H1 (cell line): Measurements from ENCODE around the gene OR51E1. TPM values are rescaled to one million over a fixed set of nuclear protein-coding genes. Genes with fewer than 3 reads are reported as not detected.

Source experiments
- CTCF ChIA-PET: fragments of 300-600 bp; sonication (Branson Sonifier 250); formaldehyde crosslinking; loops from one replicate; lab custom pipeline; 2021; ENCODE audit not compliant: partially characterized antibody; lab: Charles Lee
- POLR2A ChIA-PET: fragments of 300-600 bp; sonication (Branson Sonifier 250); formaldehyde crosslinking; loops from one replicate; lab custom pipeline; 2021; ENCODE audit warnings: inconsistent platforms; ENCODE audit not compliant: partially characterized antibody; lab: Charles Lee
- DNase-seq, 2 experiments: peaks; one replicate each; pipeline versions ENCODE4 v3.0.0 to v3.0.0-alpha.2; 2010 to 2022; ENCODE audit warnings: low spot score in 2 of 2, low read depth in 1 of 2, mixed read lengths in 1 of 2
- FAIRE-seq: peaks from 2 replicates; lab custom pipeline; 2011; peaks lifted over from hg19 to GRCh38; lab: Jason Lieb, UNC
- H2AFZ ChIP-seq: 2 replicates; pipeline ENCODE4 v1.8.1; 2012; ENCODE audit warnings: low read length, inconsistent platforms
- H2AK5ac ChIP-seq: 2 replicates; pipeline ENCODE4 v1.6.1; 2013; ENCODE audit warnings: low read depth, low read length
- H2BK120ac ChIP-seq: replicated peaks from 2 replicates; pipeline ENCODE3; 2013; ENCODE audit warnings: low read depth, low read length, inconsistent platforms
- H2BK12ac ChIP-seq: 2 replicates; pipeline ENCODE4 v1.6.1; 2013; ENCODE audit warnings: low read depth, low read length
- H2BK15ac ChIP-seq: 2 replicates; pipeline ENCODE4 v1.6.1; 2013; ENCODE audit warnings: low read length
- H2BK20ac ChIP-seq: 2 replicates; pipeline ENCODE4 v1.6.1; 2013; ENCODE audit warnings: low read length
- H2BK5ac ChIP-seq: 2 replicates; pipeline ENCODE4 v1.6.1; 2013; ENCODE audit warnings: low read depth, low read length
- H3K14ac ChIP-seq: 2 replicates; pipeline ENCODE4 v1.6.1; 2013; ENCODE audit warnings: inconsistent platforms; ENCODE audit not compliant: insufficient read length
- H3K18ac ChIP-seq: 2 replicates; pipeline ENCODE4 v1.6.1; 2013; ENCODE audit warnings: low read length; ENCODE audit errors: extremely low read depth
- H3K23ac ChIP-seq: 2 replicates; pipeline ENCODE4 v1.6.1; 2013; ENCODE audit warnings: inconsistent platforms; ENCODE audit not compliant: insufficient read length
- H3K23me2 ChIP-seq: 2 replicates; pipeline ENCODE4 v1.6.1; 2013; ENCODE audit warnings: low read depth, low read length
- H3K27ac ChIP-seq: 2 replicates; pipeline ENCODE4 v1.6.1; 2011; ENCODE audit warnings: low read depth, low read length, inconsistent platforms
- H3K27me3 ChIP-seq, 4 experiments: replicated peaks in 1 of 4; 1 replicate in 1 of 4; 2 replicates in 3 of 4; pipeline versions ENCODE4 v1.6.1 to v1.8.1; 2011 to 2013; ENCODE audit warnings: low read length in 3 of 4, mild to moderate bottlenecking in 3 of 4, inconsistent platforms in 2 of 4, mixed read lengths in 2 of 4, moderate library complexity in 1 of 4; ENCODE audit not compliant: control insufficient read depth in 3 of 4, insufficient read depth in 3 of 4; ENCODE audit errors: extremely low read depth in 1 of 4
- H3K36me3 ChIP-seq, 4 experiments: 2 replicates each; pipeline versions ENCODE4 v1.6.1 to v1.8.1; 2011 to 2013; ENCODE audit warnings: mild to moderate bottlenecking in 4 of 4, low read length in 3 of 4, moderate library complexity in 2 of 4, control low read depth in 1 of 4, inconsistent platforms in 1 of 4; ENCODE audit not compliant: insufficient read depth in 4 of 4, control insufficient read depth in 2 of 4
- H3K4ac ChIP-seq: replicated peaks from 2 replicates; pipeline ENCODE3; 2013; ENCODE audit warnings: low read length, low read depth, mixed read lengths, inconsistent platforms; ENCODE audit not compliant: insufficient read length
- H3K4me1 ChIP-seq, 4 experiments: replicated peaks in 1 of 4; 1 replicate in 1 of 4; 2 replicates in 3 of 4; pipeline versions ENCODE4 v1.6.1 to v1.8.1; 2011 to 2013; ENCODE audit warnings: low read length in 3 of 4, inconsistent platforms in 2 of 4, mixed read lengths in 1 of 4; ENCODE audit not compliant: insufficient read depth in 4 of 4, control insufficient read depth in 3 of 4
- H3K4me2 ChIP-seq, 2 experiments: 2 replicates each; pipeline versions ENCODE4 v1.6.1 to v1.8.1; 2011 to 2013; ENCODE audit warnings: low read depth in 2 of 2, low read length in 2 of 2, control low read depth in 1 of 2, inconsistent platforms in 1 of 2, mild to moderate bottlenecking in 1 of 2; ENCODE audit not compliant: insufficient read depth in 1 of 2
- H3K4me3 ChIP-seq, 4 experiments: fragments of 200-600, 300-600 bp in 1 of 4; sonication (generic), shearing (Covaris generic), sonication (Bioruptor Twin) in 1 of 4; 2 replicates each; pipeline versions ENCODE4 v1.5.1 to v1.8.1; 2011 to 2016; ENCODE audit warnings: low read length in 4 of 4, low read depth in 3 of 4, control low read depth in 2 of 4, inconsistent platforms in 2 of 4, mild to moderate bottlenecking in 2 of 4, mixed read lengths in 1 of 4, moderate library complexity in 1 of 4; ENCODE audit not compliant: insufficient read depth in 2 of 4; ENCODE audit errors: extremely low read depth in 1 of 4
- H3K56ac ChIP-seq: replicated peaks from 2 replicates; pipeline ENCODE3; 2013; ENCODE audit warnings: low read depth, mild to moderate bottlenecking, mixed read lengths, low read length, inconsistent platforms; ENCODE audit not compliant: insufficient read length
- H3K79me1 ChIP-seq: 2 replicates; pipeline ENCODE4 v1.6.1; 2013; ENCODE audit warnings: low read depth, low read length, control low read depth
- H3K79me2 ChIP-seq, 2 experiments: 2 replicates each; pipeline versions ENCODE4 v1.6.1 to v1.8.1; 2012 to 2013; ENCODE audit warnings: low read length in 2 of 2, mild to moderate bottlenecking in 2 of 2, inconsistent platforms in 1 of 2; ENCODE audit not compliant: insufficient read depth in 2 of 2, control insufficient read depth in 1 of 2
- H3K9ac ChIP-seq, 4 experiments: replicated peaks in 1 of 4; 1 replicate in 1 of 4; 2 replicates in 3 of 4; pipeline versions ENCODE4 v1.6.1 to v1.8.1; 2011 to 2013; ENCODE audit warnings: low read depth in 3 of 4, low read length in 3 of 4, control low read depth in 2 of 4, mild to moderate bottlenecking in 2 of 4, moderate library complexity in 2 of 4, inconsistent platforms in 1 of 4; ENCODE audit errors: extremely low read depth in 1 of 4
- H3K9me3 ChIP-seq, 2 experiments: 2 replicates each; pipeline versions ENCODE4 v1.6.1 to v1.8.1; 2012 to 2013; ENCODE audit warnings: mild to moderate bottlenecking in 2 of 2, moderate library complexity in 2 of 2, control low read depth in 1 of 2, inconsistent platforms in 1 of 2, low read depth in 1 of 2, low read length in 1 of 2, mixed read lengths in 1 of 2; ENCODE audit not compliant: insufficient read depth in 2 of 2
- H4K20me1 ChIP-seq, 2 experiments: replicated peaks in 1 of 2; 2 replicates each; pipeline versions ENCODE3 to v1.8.1; 2011 to 2013; ENCODE audit warnings: inconsistent platforms in 2 of 2, low read length in 2 of 2, mild to moderate bottlenecking in 1 of 2; ENCODE audit not compliant: insufficient read depth in 2 of 2, control insufficient read depth in 1 of 2
- H4K5ac ChIP-seq: 2 replicates; pipeline ENCODE4 v1.6.1; 2013; ENCODE audit warnings: low read length, low read depth, mixed read lengths, inconsistent platforms; ENCODE audit not compliant: insufficient read length
- H4K8ac ChIP-seq: 2 replicates; pipeline ENCODE4 v1.8.0; 2013; ENCODE audit warnings: mild to moderate bottlenecking, moderate library complexity, low read length, inconsistent platforms; ENCODE audit not compliant: insufficient read depth; ENCODE audit errors: extremely low read depth
- H4K91ac ChIP-seq: replicated peaks from 2 replicates; pipeline ENCODE3; 2013; ENCODE audit warnings: low read length, mixed read lengths, inconsistent platforms; ENCODE audit not compliant: insufficient read length
- ASH2L ChIP-seq: fragments of 200-600, 300-600 bp; sonication (generic); IDR thresholded peaks from one replicate; pipeline ENCODE4 v1.7.1; 2017; ENCODE audit warnings: low read length
- CHD2 ChIP-seq: IDR thresholded peaks from 2 replicates; pipeline ENCODE4 v1.6.1; 2012; ENCODE audit warnings: low read length, improper control_type of control experiment
- EGR1 ChIP-seq: IDR thresholded peaks from 2 replicates; pipeline ENCODE4 v1.6.1; 2011; ENCODE audit warnings: low read depth, low read length, borderline replicate concordance
- GTF2F1 ChIP-seq: IDR thresholded peaks from 2 replicates; pipeline ENCODE4 v1.6.1; 2012; ENCODE audit warnings: low read depth, low read length, improper control_type of control experiment, borderline replicate concordance
- HDAC2 ChIP-seq, 2 experiments: fragments of 300-600 bp in 1 of 2; sonication (generic) in 1 of 2; IDR thresholded peaks; 2 replicates each; pipeline ENCODE4 v1.6.1; 2011 to 2012; ENCODE audit warnings: low read depth in 2 of 2, low read length in 2 of 2, mild to moderate bottlenecking in 2 of 2, moderate library complexity in 2 of 2, borderline replicate concordance in 1 of 2, inconsistent platforms in 1 of 2
- KDM5A ChIP-seq: fragments of 200-600 bp; IDR thresholded peaks from 2 replicates; pipeline ENCODE4 v1.7.1; 2012; ENCODE audit warnings: mild to moderate bottlenecking, low read length, inconsistent platforms, mixed read lengths
- NANOG ChIP-seq: IDR thresholded peaks from 2 replicates; pipeline ENCODE4 v1.6.1; 2011; ENCODE audit warnings: low read length, low read depth, mild to moderate bottlenecking, inconsistent platforms; ENCODE audit not compliant: insufficient read depth, poor library complexity, severe bottlenecking
- RNF2 ChIP-seq: fragments of 200-900, 300-1000 bp; sonication (generic); IDR thresholded peaks from 2 replicates; pipeline ENCODE4 v1.7.1; 2016; ENCODE audit warnings: borderline replicate concordance, low read depth, mild to moderate bottlenecking, antibody characterized with exemption, low read length; ENCODE audit not compliant: poor library complexity, severe bottlenecking; ENCODE audit errors: missing control alignments
- SAP30 ChIP-seq: fragments of 300-600 bp; sonication (generic); IDR thresholded peaks from 2 replicates; pipeline ENCODE4 v1.7.1; 2012; ENCODE audit warnings: low read length, moderate library complexity, mild to moderate bottlenecking, inconsistent platforms; ENCODE audit not compliant: insufficient read depth, insufficient replicate concordance
- SIN3A ChIP-seq, 2 experiments: IDR thresholded peaks in 1 of 2; conservative IDR thresholded peaks in 1 of 2; 2 replicates each; pipeline ENCODE4 v1.6.1; 2011 to 2012; ENCODE audit warnings: low read length in 2 of 2, improper control_type of control experiment in 1 of 2, low read depth in 1 of 2, mild to moderate bottlenecking in 1 of 2
- SUZ12 ChIP-seq: fragments of 200-600 bp; sonication (generic); IDR thresholded peaks from 2 replicates; pipeline ENCODE4 v1.6.1; 2012; ENCODE audit warnings: mild to moderate bottlenecking, inconsistent platforms, low read length, moderate library complexity, mixed read lengths
- TEAD4 ChIP-seq: IDR thresholded peaks from 2 replicates; pipeline ENCODE4 v1.6.1; 2012; ENCODE audit warnings: low read depth, low read length, inconsistent platforms, mixed read lengths
- YY1 ChIP-seq: IDR thresholded peaks from 2 replicates; pipeline ENCODE4 v1.6.1; 2011; ENCODE audit warnings: low read depth, mild to moderate bottlenecking, low read length
- ZNF274 ChIP-seq: IDR thresholded peaks from 2 replicates; pipeline ENCODE4 v1.7.0; 2012; ENCODE audit warnings: low read length, borderline replicate concordance; ENCODE audit errors: extremely low read depth
- WGBS, 2 experiments: shearing (Covaris generic) in 1 of 2; methylation state at CpG; one replicate each; pipeline versions ENCODE4 v1.1.6 to v1.1.7; 2013 to 2015; ENCODE audit warnings: low lambda C conversion rate in 2 of 2, mixed read lengths in 2 of 2, inconsistent platforms in 1 of 2, low coverage in 1 of 2, missing lambda C conversion rate in 1 of 2; ENCODE audit not compliant: insufficient replicate concordance in 2 of 2, insufficient coverage in 1 of 2, insufficient read length in 1 of 2; ENCODE audit errors: extremely low coverage in 1 of 2, missing lambda C conversion rate in 1 of 2; 5-methylcytosine and 5-hydroxymethylcytosine counted together
- polyA plus RNA-seq, 7 experiments: library from polyadenylated mRNA; depleted of rRNA in 3 of 7; stranded (reverse) in 5 of 7; unstranded in 2 of 7; fragments of >200 nt in 5 of 7; fragments of 200-250 nt in 2 of 7; gene quantifications; 1 replicate in 5 of 7; 2 replicates in 1 of 7; 4 replicates in 1 of 7; pipeline versions ENCODE4 v1.2.1 to v1.2.3, GENCODE V29; 2011 to 2013; ENCODE audit warnings: missing spikeins in 2 of 7, mixed read lengths in 2 of 7
- total RNA-seq: library from RNA; stranded (reverse); fragmentation: NEBNext Ultra II Directional; extraction: Animal tissue kit (Norgen Biotek cat#: 25700); gene quantifications from 2 replicates; pipeline ENCODE4 v1.2.1, GENCODE V29; 2021

The OR51E1 gene
- total and polyA plus RNA-seq, 2 of the 8 experiments (the other 6 are each of a cell fraction or from before 2014, with no cell fraction given) = not detected

DNA sequence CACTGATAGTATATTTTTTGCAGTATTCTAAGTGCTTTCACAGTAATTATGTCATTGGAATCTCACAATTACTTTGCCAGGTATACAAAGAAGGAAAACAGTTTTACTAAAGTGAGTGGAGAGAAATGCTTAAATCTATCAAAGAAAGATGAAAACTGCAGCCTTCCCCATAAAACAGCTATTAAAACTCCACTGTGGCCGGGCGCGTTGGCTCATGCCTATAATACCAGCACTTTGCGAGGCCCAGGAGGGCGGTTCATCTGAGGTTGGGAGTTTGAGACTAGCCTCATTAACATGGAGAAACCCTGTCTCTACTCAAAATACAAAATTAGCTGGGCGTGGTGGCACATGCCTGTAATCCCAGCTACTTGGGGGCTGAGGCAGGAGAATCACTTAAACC, 19.1 kb downstream of the OR51E1 start:
- FAIRE-seq = no peak
- no peak for TF ChIP-seq KDM5A
- no peak for TF ChIP-seq ZNF274
- no peak for TF ChIP-seq RNF2
- TF ChIP-seq YY1 = no peak
- no peak for TF ChIP-seq SIN3A (conservative IDR thresholded peaks at IDR 0.05 in 1 of 2, IDR thresholded peaks at IDR 0.05 in 1 of 2; ENCODE audit: low read depth in 1 of 2, low read length in 2 of 2)
- TF ChIP-seq CHD2 = no peak
- no peak for TF ChIP-seq GTF2F1
- no peak for TF ChIP-seq EGR1
- TF ChIP-seq HDAC2 (IDR thresholded peaks at IDR 0.05; ENCODE audit: borderline replicate concordance in 1 of 2, low read depth in 2 of 2, low read length in 2 of 2) = no peak
- no peak for TF ChIP-seq TEAD4
- TF ChIP-seq SUZ12 = no peak
- no peak for TF ChIP-seq SAP30
- no peak for TF ChIP-seq ASH2L
- TF ChIP-seq NANOG = no peak

More for the DNA sequence above, 19.1 kb downstream of the OR51E1 start:
- ChIA-PET POLR2A (no interaction called here), CTCF (interaction anchor here (0.6 kb wide), 1 partner anchor 103 kb away, joined by 3 read pairs; no protein-coding TSS in a partner anchor)
- Histone ChIP-seq H4K91ac (no peak overlapping the region), H3K4me3 (no peak overlapping the region), H3K23me2 (peaks cover 2% of the 10 kb centered on the region; the same call in 1 of the 2 replicates), H2AK5ac (no peak overlapping the region), H3K4me2 (no peak overlapping the region), H3K79me2 (no peaks in the 10 kb centered on the region), H2BK20ac (no peak overlapping the region), H3K14ac (no peak overlapping the region), H3K27ac (no peak overlapping the region), H4K8ac (no peak overlapping the region), H2BK15ac (no peak overlapping the region), H2BK12ac (no peak overlapping the region), H3K9me3 (no peaks in the 10 kb centered on the region), H3K18ac (no peak overlapping the region), H2BK120ac (no peak overlapping the region), H3K9ac (no peak overlapping the region), H2AFZ (no peak overlapping the region), H4K20me1 (no peaks in the 10 kb centered on the region), H2BK5ac (no peak overlapping the region), H3K23ac (no peak overlapping the region), H3K4me1 (no peaks in the 10 kb centered on the region; a peak in 1 of 7 replicates), H4K5ac (no peak overlapping the region), H3K36me3 (no peaks in the 10 kb centered on the region), H3K56ac (no peak overlapping the region), H3K4ac (no peak overlapping the region), H3K79me1 (no peaks in the 10 kb centered on the region), H3K27me3 (no peaks in the 10 kb centered on the region; a peak in 1 of 7 replicates)
- 87% methylated on average over 6 of the region's 6 CpGs; no CpG with 5 or more reads in 1 of the 2 experiments for WGBS, 2 experiments
- no peak for DNase-seq
